ENCODE data around the gene TMEM81.

DNA sequence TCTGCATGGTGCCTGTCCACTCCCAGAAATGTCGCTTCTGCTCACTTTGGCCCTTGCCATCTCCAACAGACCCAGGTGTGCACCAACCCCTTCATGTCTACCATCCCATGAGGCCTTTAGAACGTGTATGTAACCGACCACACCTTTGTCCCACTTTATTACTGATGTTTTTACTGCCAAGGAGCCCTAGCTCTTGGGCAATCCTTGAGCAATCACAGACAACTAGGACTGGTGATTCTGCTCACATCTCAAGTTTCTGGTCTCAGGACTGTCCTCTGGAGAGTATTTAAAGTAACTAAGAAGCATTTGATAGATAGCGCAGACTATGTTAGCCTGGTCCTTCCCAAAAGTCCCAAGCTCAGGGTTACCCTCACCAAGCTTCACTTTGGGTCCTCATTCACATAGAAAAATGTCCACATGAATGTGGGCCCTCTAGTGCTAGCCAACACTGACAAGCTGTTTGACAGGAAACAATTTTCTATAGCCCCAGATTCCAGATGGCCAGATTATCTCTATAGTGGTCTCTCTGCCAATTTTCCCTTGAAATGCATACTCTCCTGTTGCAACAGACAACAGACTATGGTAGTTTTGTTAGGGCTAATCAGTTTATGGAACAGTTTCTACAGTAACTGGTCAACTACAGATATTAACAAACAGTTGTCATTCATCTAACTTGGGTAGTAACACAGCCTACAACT, 6.9 kb upstream of the TMEM81 start:
- TF ChIP-seq, protein P1, sequence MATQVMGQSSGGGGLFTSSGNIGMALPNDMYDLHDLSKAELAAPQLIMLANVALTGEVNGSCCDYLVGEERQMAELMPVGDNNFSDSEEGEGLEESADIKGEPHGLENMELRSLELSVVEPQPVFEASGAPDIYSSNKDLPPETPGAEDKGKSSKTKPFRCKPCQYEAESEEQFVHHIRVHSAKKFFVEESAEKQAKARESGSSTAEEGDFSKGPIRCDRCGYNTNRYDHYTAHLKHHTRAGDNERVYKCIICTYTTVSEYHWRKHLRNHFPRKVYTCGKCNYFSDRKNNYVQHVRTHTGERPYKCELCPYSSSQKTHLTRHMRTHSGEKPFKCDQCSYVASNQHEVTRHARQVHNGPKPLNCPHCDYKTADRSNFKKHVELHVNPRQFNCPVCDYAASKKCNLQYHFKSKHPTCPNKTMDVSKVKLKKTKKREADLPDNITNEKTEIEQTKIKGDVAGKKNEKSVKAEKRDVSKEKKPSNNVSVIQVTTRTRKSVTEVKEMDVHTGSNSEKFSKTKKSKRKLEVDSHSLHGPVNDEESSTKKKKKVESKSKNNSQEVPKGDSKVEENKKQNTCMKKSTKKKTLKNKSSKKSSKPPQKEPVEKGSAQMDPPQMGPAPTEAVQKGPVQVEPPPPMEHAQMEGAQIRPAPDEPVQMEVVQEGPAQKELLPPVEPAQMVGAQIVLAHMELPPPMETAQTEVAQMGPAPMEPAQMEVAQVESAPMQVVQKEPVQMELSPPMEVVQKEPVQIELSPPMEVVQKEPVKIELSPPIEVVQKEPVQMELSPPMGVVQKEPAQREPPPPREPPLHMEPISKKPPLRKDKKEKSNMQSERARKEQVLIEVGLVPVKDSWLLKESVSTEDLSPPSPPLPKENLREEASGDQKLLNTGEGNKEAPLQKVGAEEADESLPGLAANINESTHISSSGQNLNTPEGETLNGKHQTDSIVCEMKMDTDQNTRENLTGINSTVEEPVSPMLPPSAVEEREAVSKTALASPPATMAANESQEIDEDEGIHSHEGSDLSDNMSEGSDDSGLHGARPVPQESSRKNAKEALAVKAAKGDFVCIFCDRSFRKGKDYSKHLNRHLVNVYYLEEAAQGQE (IDR thresholded peaks at IDR 0.05; ENCODE audit: unreplicated experiment) = no peak
- TF ChIP-seq, protein P2, sequence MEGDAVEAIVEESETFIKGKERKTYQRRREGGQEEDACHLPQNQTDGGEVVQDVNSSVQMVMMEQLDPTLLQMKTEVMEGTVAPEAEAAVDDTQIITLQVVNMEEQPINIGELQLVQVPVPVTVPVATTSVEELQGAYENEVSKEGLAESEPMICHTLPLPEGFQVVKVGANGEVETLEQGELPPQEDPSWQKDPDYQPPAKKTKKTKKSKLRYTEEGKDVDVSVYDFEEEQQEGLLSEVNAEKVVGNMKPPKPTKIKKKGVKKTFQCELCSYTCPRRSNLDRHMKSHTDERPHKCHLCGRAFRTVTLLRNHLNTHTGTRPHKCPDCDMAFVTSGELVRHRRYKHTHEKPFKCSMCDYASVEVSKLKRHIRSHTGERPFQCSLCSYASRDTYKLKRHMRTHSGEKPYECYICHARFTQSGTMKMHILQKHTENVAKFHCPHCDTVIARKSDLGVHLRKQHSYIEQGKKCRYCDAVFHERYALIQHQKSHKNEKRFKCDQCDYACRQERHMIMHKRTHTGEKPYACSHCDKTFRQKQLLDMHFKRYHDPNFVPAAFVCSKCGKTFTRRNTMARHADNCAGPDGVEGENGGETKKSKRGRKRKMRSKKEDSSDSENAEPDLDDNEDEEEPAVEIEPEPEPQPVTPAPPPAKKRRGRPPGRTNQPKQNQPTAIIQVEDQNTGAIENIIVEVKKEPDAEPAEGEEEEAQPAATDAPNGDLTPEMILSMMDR (conservative IDR thresholded peaks at IDR 0.05; ENCODE audit: low read depth in 2 of 2) = no peak
- TF ChIP-seq EZH2 (IDR thresholded peaks at IDR 0.05; ENCODE audit: low read depth, unreplicated experiment) = no peak
- no peak for TF ChIP-seq POLR2AphosphoS5 (IDR thresholded peaks at IDR 0.05; ENCODE audit: low read depth)
- no peak for TF ChIP-seq CREB1 (CRISPR knock-in tag; IDR thresholded peaks at IDR 0.05; ENCODE audit: low read depth)
